DND-41 (cell line): ENCODE data around the gene SLC24A4.

Source experiments
- EZH2 ChIP-seq: IDR thresholded peaks from 3 replicates; pipeline ENCODE4 v1.6.1; 2012; ENCODE audit warnings: borderline replicate concordance, low read depth, mild to moderate bottlenecking, moderate library complexity, low read length, inconsistent platforms; ENCODE audit not compliant: severe bottlenecking
- TF ChIP-seq, protein P1 (sequence below): IDR thresholded peaks from 2 replicates; pipeline ENCODE4 v1.5.1; 2012; ENCODE audit warnings: borderline replicate concordance, low read length, moderate library complexity, mild to moderate bottlenecking; ENCODE audit not compliant: poor library complexity, severe bottlenecking; ENCODE audit errors: extremely low read depth

DNA sequence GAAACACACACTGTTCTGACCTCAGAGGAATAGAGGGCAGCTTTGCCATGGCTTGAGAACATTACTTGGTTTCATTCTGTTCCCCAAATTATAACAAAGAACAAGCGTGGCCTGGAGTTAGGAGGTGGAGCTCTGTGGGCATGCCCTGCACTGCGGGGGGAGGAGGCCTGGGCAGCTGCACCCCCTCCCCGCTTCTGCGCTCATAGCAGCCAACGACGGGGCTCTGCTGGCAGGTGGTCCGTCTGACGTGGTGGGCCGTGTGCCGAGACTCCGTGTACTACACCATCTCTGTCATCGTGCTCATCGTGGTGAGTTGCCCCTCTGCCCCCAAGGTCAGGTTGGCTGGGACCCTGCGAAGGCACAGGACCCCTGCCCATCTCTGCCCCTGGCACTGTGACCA lies 120.2 kb downstream of the SLC24A4 start:
- TF ChIP-seq, protein P1, sequence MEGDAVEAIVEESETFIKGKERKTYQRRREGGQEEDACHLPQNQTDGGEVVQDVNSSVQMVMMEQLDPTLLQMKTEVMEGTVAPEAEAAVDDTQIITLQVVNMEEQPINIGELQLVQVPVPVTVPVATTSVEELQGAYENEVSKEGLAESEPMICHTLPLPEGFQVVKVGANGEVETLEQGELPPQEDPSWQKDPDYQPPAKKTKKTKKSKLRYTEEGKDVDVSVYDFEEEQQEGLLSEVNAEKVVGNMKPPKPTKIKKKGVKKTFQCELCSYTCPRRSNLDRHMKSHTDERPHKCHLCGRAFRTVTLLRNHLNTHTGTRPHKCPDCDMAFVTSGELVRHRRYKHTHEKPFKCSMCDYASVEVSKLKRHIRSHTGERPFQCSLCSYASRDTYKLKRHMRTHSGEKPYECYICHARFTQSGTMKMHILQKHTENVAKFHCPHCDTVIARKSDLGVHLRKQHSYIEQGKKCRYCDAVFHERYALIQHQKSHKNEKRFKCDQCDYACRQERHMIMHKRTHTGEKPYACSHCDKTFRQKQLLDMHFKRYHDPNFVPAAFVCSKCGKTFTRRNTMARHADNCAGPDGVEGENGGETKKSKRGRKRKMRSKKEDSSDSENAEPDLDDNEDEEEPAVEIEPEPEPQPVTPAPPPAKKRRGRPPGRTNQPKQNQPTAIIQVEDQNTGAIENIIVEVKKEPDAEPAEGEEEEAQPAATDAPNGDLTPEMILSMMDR: no peak
- no peak for TF ChIP-seq EZH2
